ENCODE measurements around the gene ATP8A2.

Gene ATP8A2

DNA sequence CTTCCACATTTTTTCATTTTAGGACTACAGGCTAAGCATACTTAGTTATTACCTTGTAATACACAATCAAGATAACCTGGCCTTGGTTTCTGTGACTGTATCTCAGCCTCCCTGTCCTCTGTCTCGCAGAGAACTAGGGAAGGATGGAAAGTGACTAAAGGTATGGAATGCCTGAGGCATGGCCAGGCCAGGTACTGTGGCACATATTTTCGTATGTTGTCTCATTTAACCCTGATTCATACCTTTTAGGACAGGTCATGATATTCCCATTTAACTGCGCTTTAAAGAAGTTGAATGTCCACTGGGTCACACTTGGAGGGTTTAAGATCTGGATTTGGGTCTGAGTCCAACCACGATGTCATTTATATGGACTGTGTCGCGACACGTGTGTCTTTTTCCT lies 357.4 kb downstream of the ATP8A2 start:
- DNase-seq (ENCODE audit: low read depth in 2 of 2) = no peak

GRCh38 chr13:25731037-25731436 lies 359.3 kb downstream of the ATP8A2 start:
- no peak for DNase-seq (ENCODE audit: low read depth in 2 of 2)

- no peak for DNase-seq (ENCODE audit: low read depth in 2 of 2)
Measured at GRCh38 chr13:25731536-25731935, 359.8 kb downstream of the ATP8A2 start.

- no peak for DNase-seq (ENCODE audit: low read depth in 2 of 2)
Measured at GRCh38 chr13:25732111-25732865, 360.5 kb downstream of the ATP8A2 start.

DNA sequence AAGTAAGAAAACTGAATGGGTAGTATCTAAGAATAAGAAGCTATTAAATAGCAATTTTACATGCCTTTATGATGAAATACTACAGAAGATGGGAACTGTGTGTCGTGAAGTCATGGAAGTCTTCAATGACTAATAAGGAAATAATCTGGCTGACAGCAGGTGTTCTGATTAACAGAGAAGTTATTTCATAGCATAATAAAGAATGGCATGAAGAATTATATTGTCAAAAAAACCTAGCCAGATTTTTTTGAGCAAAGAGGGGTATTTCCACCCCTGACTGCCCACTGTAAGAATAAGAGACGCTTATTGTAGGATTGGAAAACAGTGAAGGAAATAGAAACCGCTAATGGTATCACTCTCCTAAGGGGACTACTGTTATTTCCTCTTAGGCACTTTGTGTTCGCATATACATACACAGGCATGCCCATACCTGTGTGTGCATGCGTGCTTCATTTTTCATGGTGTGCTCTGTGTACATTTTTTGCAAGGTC lies 361.3 kb downstream of the ATP8A2 start:
- no peak for DNase-seq (ENCODE audit: low read depth in 2 of 2)

- DNase-seq (ENCODE audit: low read depth in 2 of 2) = no peak
Measured at GRCh38 chr13:25733696-25734435, 362.1 kb downstream of the ATP8A2 start.

DNA sequence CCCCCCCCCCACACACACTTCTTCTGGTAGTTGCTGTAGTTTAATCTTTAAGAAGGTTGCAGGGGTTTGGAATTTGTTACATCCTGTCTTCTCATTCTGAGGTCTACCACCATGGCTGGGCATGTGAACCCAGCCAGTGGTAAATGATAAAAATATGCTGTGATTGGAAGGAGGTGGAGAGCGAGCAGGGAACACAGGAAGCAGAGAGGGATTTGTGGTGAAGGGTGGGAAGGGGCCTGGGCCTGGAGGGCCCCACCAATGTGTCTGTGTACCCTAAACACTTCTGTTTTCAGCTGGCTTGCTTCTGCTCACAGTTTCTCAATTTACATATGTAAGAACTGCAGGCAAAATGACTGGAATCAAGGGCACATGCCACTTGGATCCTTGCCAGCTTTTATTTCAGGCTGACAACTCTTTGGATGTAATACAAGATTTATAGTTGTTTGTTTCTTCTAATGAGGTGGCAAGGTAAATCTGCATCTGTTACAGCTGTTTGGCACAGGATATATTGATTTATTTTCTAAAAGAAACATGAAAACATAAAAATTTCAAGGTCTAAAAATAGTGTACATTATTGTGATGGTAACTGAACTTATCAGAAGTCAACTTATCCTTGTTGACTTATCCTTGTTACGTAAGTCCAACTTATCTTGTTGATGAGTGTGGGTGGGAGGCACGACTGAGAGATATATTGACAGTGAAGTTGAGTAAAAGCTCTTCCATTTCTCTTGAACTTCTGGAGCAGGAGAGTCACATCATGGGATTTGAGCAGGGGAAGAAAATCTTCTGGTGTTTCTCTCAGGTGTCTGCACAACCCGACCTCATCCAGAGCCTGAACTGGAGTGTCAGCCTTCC lies 366.8 kb downstream of the ATP8A2 start:
- DNase-seq (ENCODE audit: low read depth in 2 of 2) = no peak

- DNase-seq (ENCODE audit: low read depth in 2 of 2) = no peak
Measured at GRCh38 chr13:25739376-25739775, 367.6 kb downstream of the ATP8A2 start.

- no peak for DNase-seq (ENCODE audit: low read depth in 2 of 2)
Measured at GRCh38 chr13:25741796-25742195, 370.0 kb downstream of the ATP8A2 start.

DNA sequence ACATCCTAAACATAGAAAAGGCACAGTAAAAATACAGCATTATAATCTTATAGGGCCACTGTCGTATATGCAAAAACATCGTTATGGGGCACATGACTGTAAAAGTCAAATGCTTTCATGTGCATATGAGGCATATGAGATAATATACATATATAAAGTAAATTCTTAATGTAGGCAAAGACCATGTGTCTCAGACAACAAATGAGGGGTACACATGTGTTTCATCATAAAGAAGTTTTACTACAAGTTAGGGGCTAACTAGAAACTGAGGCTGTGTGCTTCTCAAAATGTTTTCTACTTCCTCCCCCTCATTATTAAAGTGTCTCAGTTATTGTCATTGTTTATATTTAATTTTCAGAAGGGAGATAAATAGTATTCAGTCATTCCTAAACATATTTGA lies 370.4 kb downstream of the ATP8A2 start:
- DNase-seq (ENCODE audit: low read depth in 2 of 2) = no peak

GRCh38 chr13:25743421-25743820 lies 371.6 kb downstream of the ATP8A2 start:
- DNase-seq (ENCODE audit: low read depth in 2 of 2) = no peak

- DNase-seq (ENCODE audit: low read depth in 2 of 2) = no peak
Measured at GRCh38 chr13:25744178-25744577, 372.4 kb downstream of the ATP8A2 start.

DNA sequence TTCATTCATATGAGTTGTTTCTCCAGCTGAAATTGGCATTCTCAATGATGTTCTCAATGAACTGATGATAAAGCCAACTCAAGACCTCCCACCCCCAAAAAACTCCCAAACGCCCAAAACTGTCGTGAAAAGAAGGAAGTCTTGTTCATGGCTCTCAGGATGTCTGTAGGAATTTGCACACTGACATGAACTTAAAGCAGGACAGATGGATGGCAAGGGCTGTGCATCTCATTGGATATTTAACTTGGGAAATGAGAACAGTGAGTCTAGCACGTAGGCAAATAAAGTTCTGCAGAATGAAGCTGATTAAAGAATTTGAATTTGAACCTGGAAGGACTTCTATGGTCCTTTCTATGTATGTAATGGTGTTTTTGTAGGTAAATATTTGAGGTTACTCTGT lies 374.4 kb downstream of the ATP8A2 start:
- DNase-seq (ENCODE audit: low read depth in 2 of 2) = no peak

DNA sequence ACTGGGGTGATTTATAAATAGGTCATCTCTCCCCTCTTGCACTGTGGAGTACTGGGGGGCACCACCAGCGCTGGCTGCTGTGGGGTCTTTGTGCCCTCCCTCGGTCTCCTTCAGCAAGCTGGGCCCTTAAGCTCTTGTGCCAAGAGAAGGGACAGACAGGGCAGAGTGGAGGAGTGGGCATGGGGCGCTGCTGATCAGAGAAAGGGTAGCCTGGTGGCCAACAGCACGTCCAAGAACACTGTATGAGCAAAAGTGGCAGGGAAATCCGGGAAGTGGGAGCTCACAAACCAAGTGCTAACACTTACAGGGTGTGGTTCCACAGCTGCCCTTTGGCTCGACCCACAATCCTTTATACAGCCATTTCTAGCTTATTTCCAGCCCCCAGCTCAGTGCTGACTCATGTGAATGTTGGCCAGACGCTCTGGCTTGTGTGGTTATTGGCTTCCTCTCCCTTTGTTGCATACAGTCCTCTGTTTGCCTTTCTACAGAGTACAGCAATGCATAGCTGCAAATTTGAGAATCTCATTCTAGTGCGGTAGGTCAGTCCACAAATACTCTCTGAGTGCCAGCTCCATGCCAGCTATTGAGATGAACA lies 381.3 kb downstream of the ATP8A2 start:
- peak in 1 of 2 donors; percentile 8 for DNase-seq (ENCODE audit: low read depth in 2 of 2)

DNA sequence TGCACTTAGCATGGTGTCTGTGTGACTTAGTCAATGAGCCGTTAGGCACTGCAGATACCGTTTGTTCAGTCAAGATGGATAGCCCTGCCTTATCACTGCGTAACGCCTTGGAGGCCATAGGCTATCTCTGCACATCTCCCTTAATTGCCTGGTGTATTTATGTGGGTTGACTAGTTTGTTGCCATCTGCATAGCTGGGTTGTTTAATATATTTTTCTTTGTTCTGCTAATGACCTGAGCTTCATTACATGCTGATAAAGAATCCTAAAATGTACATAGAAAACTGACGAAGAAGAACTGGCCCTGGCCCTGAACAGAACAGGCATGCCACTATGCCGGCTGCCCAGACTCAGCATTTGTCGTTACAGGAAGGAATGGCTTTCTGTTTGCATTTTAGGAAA lies 382.2 kb downstream of the ATP8A2 start:
- DNase-seq (ENCODE audit: low read depth in 2 of 2) = no peak

- no peak for DNase-seq (ENCODE audit: low read depth in 2 of 2)
Measured at GRCh38 chr13:25756251-25756650, 384.5 kb downstream of the ATP8A2 start.

- no peak for DNase-seq (ENCODE audit: low read depth in 2 of 2)
Measured at GRCh38 chr13:25756912-25757311, 385.1 kb downstream of the ATP8A2 start.

DNA sequence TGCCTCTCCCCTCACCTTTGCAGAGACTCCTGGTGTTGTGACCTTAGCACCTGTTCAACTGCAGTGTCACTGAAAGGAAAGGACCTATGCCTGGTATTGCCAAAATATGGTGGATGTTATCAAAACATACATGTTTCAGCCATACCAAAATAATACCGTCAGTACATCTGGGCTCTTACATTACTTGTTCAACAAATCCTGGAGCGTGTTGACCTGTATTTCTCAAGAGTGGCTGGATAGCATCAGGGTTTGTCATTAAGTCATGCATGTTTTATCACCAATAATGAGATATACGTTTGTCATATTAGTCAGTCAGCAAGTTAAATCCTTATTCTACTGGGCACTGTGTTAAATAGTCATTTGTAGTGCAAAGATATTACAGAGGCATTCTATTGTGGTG lies 389.3 kb downstream of the ATP8A2 start:
- DNase-seq (ENCODE audit: low read depth in 2 of 2) = no peak

DNA sequence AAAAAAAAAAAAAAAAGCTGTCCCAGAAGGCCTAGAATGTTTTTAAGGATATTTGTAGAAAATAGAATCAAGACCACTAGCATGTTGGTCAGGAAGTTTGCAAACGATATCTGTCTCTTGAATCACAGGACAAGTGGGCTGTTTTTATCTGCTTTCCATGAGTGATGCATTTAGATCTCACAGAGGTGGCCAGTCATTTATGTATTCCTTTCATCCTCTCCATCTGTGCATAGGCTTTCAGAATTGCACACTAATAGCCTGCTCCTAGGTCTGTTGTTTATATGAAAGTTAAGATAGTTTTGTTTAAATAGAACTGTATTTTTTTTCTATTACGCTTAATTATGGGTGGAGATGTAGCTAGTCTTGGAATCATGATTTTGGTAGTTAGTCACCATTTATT lies 390.5 kb downstream of the ATP8A2 start:
- DNase-seq (ENCODE audit: low read depth in 2 of 2) = no peak

DNA sequence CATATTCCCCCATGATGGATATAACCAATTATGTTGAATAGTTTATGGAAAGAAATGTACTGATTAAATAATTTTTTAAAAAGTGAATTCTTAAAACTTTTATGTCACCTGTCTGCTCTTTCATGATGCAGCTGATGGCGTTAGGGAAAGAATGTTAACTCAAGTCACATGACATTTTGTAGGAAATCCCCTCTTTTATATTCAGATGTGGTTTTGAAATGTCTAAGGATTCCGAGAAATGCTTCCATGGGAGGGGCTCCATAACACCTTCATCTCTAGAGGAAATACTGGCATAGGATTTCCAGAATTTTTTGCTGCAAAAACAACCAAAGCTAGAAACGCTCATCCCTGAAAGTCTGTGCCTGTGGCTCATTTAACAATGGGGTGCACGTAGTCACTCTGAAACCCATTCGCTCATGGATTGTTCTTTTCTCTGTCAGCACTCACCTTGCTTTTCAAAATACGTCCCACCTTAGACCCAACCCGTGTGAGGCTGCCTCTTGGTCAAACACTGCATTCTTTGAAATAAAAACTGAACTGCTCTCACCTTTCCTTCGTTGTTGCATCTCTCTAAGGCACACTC lies 391.1 kb downstream of the ATP8A2 start:
- no peak for DNase-seq (ENCODE audit: low read depth in 2 of 2)

DNA sequence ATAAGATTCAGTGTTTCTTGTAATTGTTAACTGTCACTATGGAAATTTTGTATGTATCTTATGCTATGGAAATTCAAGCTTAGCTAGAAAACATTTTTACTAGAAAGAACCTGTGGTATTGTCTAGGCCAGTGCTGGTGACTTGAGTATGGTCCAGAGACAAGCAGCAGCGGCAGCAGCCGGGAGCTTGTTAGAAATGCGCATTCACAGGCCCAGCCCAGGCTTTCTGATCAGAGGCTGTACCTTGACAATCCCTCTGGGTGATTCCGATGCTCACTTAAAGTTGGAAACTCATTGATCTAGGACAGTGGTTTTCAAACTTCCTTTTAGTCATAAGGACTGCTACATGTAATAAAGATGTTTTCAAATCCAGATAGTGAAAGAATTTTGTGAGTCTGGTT lies 392.6 kb downstream of the ATP8A2 start:
- no peak for DNase-seq (ENCODE audit: low read depth in 2 of 2)

DNA sequence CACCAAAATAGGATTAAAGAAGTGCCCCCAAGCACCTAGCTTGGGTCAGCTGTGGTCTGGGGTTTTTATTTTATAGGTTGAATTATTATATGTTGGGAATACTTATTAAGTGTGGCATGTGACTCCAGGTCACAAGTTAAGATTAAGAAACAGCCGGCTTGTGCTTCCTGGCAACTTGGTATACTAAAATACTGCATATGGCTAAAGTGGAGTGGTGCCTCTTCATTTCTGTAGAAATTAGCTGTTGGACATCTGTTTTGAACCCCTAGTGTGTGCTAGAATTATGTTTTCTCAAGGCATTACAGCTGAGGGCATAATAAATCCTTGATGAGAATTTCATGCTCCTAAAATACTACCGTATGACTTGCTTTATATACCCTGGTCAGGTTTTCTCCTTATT lies 393.5 kb downstream of the ATP8A2 start:
- no peak for DNase-seq (ENCODE audit: low read depth in 2 of 2)
